Ishikawa (cell line): Measurements from ENCODE around the gene EIPR1.

Experiments used
- CEBPB ChIP-seq: IDR thresholded peaks from 2 replicates; pipeline ENCODE4 v1.6.1; 2012
- CREB1 ChIP-seq: IDR thresholded peaks from 2 replicates; pipeline ENCODE4 v1.6.1; 2012; ENCODE audit warnings: low read depth
- EGR1 ChIP-seq: IDR thresholded peaks from 2 replicates; pipeline ENCODE4 v1.6.1; 2012
- EP300 ChIP-seq: IDR thresholded peaks from 2 replicates; pipeline ENCODE4 v1.6.1; 2012; ENCODE audit warnings: borderline replicate concordance
- FOXM1 ChIP-seq: IDR thresholded peaks from 2 replicates; pipeline ENCODE4 v1.6.1; 2012; ENCODE audit warnings: low read depth, borderline replicate concordance
- NFIC ChIP-seq: IDR thresholded peaks from 2 replicates; pipeline ENCODE4 v1.6.1; 2012
- RAD21 ChIP-seq: IDR thresholded peaks from 2 replicates; pipeline ENCODE4 v1.6.1; 2012; ENCODE audit warnings: low read depth
- REST ChIP-seq: IDR thresholded peaks from 2 replicates; pipeline ENCODE4 v1.6.1; 2012; ENCODE audit warnings: low read depth, mild to moderate bottlenecking
- TAF1 ChIP-seq: IDR thresholded peaks from 2 replicates; pipeline ENCODE4 v1.6.1; 2012; ENCODE audit warnings: low read depth, mild to moderate bottlenecking
- TCF12 ChIP-seq: IDR thresholded peaks from 2 replicates; pipeline ENCODE4 v1.6.1; 2012; ENCODE audit warnings: low read depth
- TEAD4 ChIP-seq: IDR thresholded peaks from 2 replicates; pipeline ENCODE4 v1.6.1; 2012
- USF1 ChIP-seq: IDR thresholded peaks from 2 replicates; pipeline ENCODE4 v1.6.1; 2012
- YY1 ChIP-seq: IDR thresholded peaks from 2 replicates; pipeline ENCODE4 v1.6.1; 2012; ENCODE audit warnings: low read depth
- ZBTB7A ChIP-seq: IDR thresholded peaks from 2 replicates; pipeline ENCODE4 v1.6.1; 2012; ENCODE audit warnings: low read depth
- TF ChIP-seq, protein P1 (sequence below): IDR thresholded peaks from 2 replicates; pipeline ENCODE4 v1.6.1; 2012

Gene EIPR1

DNA sequence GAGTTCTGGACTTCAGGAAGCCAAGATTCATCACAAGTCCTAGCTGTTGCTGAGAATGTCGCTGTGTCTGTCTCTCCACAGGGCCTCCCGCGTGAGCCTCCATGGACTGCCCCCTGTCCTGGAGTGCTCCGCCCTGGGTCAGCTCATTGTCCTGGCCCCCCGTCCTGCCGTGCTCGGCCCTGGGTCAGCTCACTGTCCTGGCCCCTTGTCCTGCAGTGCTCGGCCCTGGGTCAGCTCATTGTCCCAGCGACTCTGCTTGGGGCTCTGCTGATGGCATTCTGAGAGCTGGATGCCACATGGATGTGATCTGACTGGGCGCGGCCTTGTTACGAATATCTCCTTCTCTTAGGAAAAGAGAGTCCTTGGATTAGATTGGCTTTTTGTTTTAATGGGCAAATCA, 78.5 kb downstream of the EIPR1 start:
- TF ChIP-seq YY1: no peak
- no peak for TF ChIP-seq TAF1
- TF ChIP-seq TEAD4: no peak
- no peak for TF ChIP-seq CEBPB
- TF ChIP-seq EP300: no peak
- TF ChIP-seq RAD21: no peak
- no peak for TF ChIP-seq FOXM1
- TF ChIP-seq, protein P1, sequence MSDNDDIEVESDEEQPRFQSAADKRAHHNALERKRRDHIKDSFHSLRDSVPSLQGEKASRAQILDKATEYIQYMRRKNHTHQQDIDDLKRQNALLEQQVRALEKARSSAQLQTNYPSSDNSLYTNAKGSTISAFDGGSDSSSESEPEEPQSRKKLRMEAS: no peak
- TF ChIP-seq ZBTB7A: no peak
- no peak for TF ChIP-seq USF1

DNA sequence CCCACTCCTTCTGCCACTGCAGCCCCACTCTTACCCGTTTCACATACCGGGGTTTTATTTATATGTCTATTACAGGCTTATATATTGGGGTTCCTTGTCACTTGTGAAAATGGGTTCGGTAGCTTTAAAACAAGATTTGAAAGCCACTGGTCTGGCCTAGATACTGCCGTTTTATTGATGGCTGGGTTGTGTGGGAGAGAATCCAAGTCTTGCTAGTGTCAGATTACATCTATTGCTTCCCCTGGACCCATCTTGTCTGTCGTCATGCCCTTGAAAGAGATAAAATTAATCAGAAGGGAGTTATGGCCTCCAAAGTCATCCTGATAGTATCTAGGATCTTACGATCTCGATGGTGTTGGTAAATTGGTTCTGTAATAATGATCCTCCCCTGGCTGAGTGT, 79.4 kb downstream of the EIPR1 start:
- TF ChIP-seq YY1 (no peak), EGR1 (no peak), FOXM1 (no peak), TEAD4 (no peak), CREB1 (no peak), TCF12 (no peak), TAF1 (no peak), USF1 (no peak), ZBTB7A (no peak), CEBPB (no peak), EP300 (no peak), REST (no peak), RAD21 (no peak), NFIC (no peak)
- TF ChIP-seq, protein P1: no peak

- no peak for TF ChIP-seq FOXM1
- no peak for TF ChIP-seq TAF1
- TF ChIP-seq, protein P1: no peak
- no peak for TF ChIP-seq REST
- TF ChIP-seq TEAD4: no peak
- no peak for TF ChIP-seq CEBPB
- no peak for TF ChIP-seq NFIC
- no peak for TF ChIP-seq USF1
- TF ChIP-seq CREB1: no peak
- TF ChIP-seq EGR1: no peak
- TF ChIP-seq ZBTB7A: no peak
- no peak for TF ChIP-seq TCF12
- TF ChIP-seq YY1: no peak
- TF ChIP-seq RAD21: no peak
- TF ChIP-seq EP300: no peak
Measured at GRCh38 chr2:3297523-3297922, 80.1 kb downstream of the EIPR1 start.

DNA sequence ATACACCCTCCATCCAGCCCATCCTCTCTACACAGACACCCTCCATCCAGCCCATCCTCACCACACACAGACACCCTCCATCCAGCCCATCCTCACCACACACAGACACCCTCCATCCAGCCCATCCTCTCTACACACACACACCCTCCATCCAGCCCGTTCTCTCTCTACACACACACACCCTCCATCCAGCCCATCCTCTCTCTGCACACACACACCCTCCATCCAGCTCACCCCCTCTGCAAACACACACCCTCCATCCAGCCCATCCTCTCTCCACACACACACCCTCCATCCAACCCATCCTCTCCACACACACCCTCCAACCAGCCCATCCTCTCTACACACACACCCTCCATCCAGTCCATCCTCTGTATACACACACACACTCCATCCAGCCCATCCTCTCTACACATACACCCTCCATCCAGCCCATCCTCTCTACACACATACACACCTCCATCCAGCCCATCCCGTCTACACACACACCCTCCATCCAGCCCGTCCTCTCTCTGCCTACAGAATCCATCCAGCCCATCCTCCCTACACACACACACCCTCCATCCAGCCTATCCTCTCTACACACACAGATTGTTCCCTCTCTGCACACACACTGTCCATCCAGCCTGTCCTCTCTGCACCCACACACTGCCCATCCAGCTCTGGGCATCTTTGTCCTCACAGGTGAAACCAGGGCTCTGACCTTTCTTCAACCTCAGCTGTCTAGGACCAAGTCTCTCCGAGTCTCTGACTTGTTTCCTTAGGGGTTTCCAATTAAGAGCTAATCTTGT, 81.2 kb downstream of the EIPR1 start:
- TF ChIP-seq YY1 (no peak), TCF12 (no peak), EGR1 (no peak), TEAD4 (no peak), EP300 (no peak), ZBTB7A (no peak), RAD21 (no peak), CEBPB (no peak)

GRCh38 chr2:3294493-3294892, 83.1 kb downstream of the EIPR1 start:
- no peak for TF ChIP-seq NFIC
- TF ChIP-seq EGR1: no peak
